GM10266 (cell line): ENCODE data around the gene CNOT11.
"Not testable (repeated sequence)": the region's sequence is repeated elsewhere in the genome, so short reads cannot be mapped to it uniquely, and the experiment has no call there.

Source experiments
- DNase-seq: peaks from one replicate; pipeline ENCODE4 v3.0.0; 2012; ENCODE audit errors: extremely low spot score
- CTCF ChIP-seq: IDR thresholded peaks from 2 replicates; pipeline ENCODE4 v1.5.1; 2012; ENCODE audit warnings: mild to moderate bottlenecking, low read depth; ENCODE audit not compliant: control insufficient read depth, insufficient read depth; ENCODE audit errors: missing control alignments

The CNOT11 gene

GRCh38 chr2:101306410-101306809 lies 53.7 kb downstream of the CNOT11 start:
- no peak for TF ChIP-seq CTCF
- DNase-seq: no peak

GRCh38 chr2:101307503-101307902 lies 54.8 kb downstream of the CNOT11 start:
- no peak for TF ChIP-seq CTCF
- no peak for DNase-seq

GRCh38 chr2:101307950-101308431 lies 55.3 kb downstream of the CNOT11 start:
- no peak for TF ChIP-seq CTCF
- peak; percentile 45 for DNase-seq

GRCh38 chr2:101308432-101309210 lies 55.9 kb downstream of the CNOT11 start, which contains the start of gene RNF149:
TSS of gene RNF149 (minus strand) at chr2:101308701. CDS start at chr2:101308588, 113 bp downstream.
- no peak for TF ChIP-seq CTCF
- DNase-seq: peak; percentile 96

GRCh38 chr2:101310090-101310833 lies 57.6 kb downstream of the CNOT11 start:
- no peak for TF ChIP-seq CTCF
- no peak for DNase-seq

GRCh38 chr2:101310834-101311695 lies 58.4 kb downstream of the CNOT11 start:
- DNase-seq: no peak
- no peak for TF ChIP-seq CTCF

- TF ChIP-seq CTCF: no peak
- DNase-seq: no peak
Observed at GRCh38 chr2:101311696-101312017, 59.0 kb downstream of the CNOT11 start.

- not testable (repeated sequence) for DNase-seq
Observed at GRCh38 chr2:101316568-101316967, 63.9 kb downstream of the CNOT11 start.
